Endothelial cell (in vitro differentiated cells): ENCODE measurements around the gene OTOGL. TPM values are rescaled to one million over a fixed set of nuclear protein-coding genes. Genes with fewer than 3 reads are reported as not detected.

Experiments used
- DNase-seq: peaks from one replicate; pipeline ENCODE4 v3.0.0; 2021; ENCODE audit warnings: low spot score
- H3K27ac Mint-ChIP-seq: one replicate; pipeline ENCODE4 v1.8.0; 2021; ENCODE audit warnings: mixed read lengths, inconsistent platforms; ENCODE audit not compliant: unreplicated experiment
- H3K27me3 Mint-ChIP-seq: one replicate; pipeline ENCODE4 v1.8.0; 2021; ENCODE audit warnings: mild to moderate bottlenecking, moderate library complexity, mixed read lengths, inconsistent platforms; ENCODE audit not compliant: unreplicated experiment
- H3K36me3 Mint-ChIP-seq: one replicate; pipeline ENCODE4 v1.8.0; 2021; ENCODE audit warnings: mild to moderate bottlenecking, low read depth, mixed read lengths, inconsistent platforms; ENCODE audit not compliant: unreplicated experiment
- H3K4me1 Mint-ChIP-seq: one replicate; pipeline ENCODE4 v1.8.0; 2021; ENCODE audit warnings: mild to moderate bottlenecking, mixed read lengths, inconsistent platforms; ENCODE audit not compliant: unreplicated experiment
- H3K4me3 Mint-ChIP-seq: one replicate; pipeline ENCODE4 v1.8.0; 2021; ENCODE audit warnings: mild to moderate bottlenecking, mixed read lengths, inconsistent platforms; ENCODE audit not compliant: unreplicated experiment
- H3K9me3 Mint-ChIP-seq: one replicate; pipeline ENCODE4 v1.8.0; 2021; ENCODE audit warnings: mixed read lengths, inconsistent platforms; ENCODE audit not compliant: unreplicated experiment
- CTCF ChIP-seq: fragments of 200-600 bp; sonication (generic); IDR thresholded peaks from one replicate; pipeline ENCODE4 v1.5.0; 2021; ENCODE audit warnings: antibody characterized with exemption; ENCODE audit not compliant: unreplicated experiment
- total RNA-seq: library from RNA; stranded (reverse); fragmentation: NEBNext Ultra II Directional; extraction: Animal tissue kit (Norgen Biotek cat#: 25700); gene quantifications from one replicate; pipeline ENCODE4 v1.2.1, GENCODE V29; 2021; ENCODE audit not compliant: unreplicated experiment

The OTOGL gene
- total RNA-seq, 1 donor from 2014 or later: 0.31 TPM

GRCh38 chr12:80178846-80179245, 79.5 kb downstream of the OTOGL start:
- H3K27ac Mint-ChIP-seq: no peak overlapping the region
- no peak for TF ChIP-seq CTCF
- no peaks in the 10 kb centered on the region for H3K27me3 Mint-ChIP-seq
- no peaks in the 10 kb centered on the region for H3K9me3 Mint-ChIP-seq
- no peaks in the 10 kb centered on the region for H3K36me3 Mint-ChIP-seq
- H3K4me3 Mint-ChIP-seq: no peak overlapping the region
- no peak for DNase-seq
- H3K4me1 Mint-ChIP-seq: peaks cover 4% of the 10 kb centered on the region

- TF ChIP-seq CTCF: no peak
- no peaks in the 10 kb centered on the region for H3K36me3 Mint-ChIP-seq
- DNase-seq: no peak
Measured at GRCh38 chr12:80183939-80184338, 84.6 kb downstream of the OTOGL start.

GRCh38 chr12:80184926-80185325, 85.6 kb downstream of the OTOGL start:
- no peak for TF ChIP-seq CTCF

More at GRCh38 chr12:80183939-80184338, 84.6 kb downstream of the OTOGL start:
- no peaks in the 10 kb centered on the region for H3K27me3 Mint-ChIP-seq
- no peak overlapping the region for H3K27ac Mint-ChIP-seq
- no peak overlapping the region for H3K4me3 Mint-ChIP-seq
- no peaks in the 10 kb centered on the region for H3K9me3 Mint-ChIP-seq
- H3K4me1 Mint-ChIP-seq: peaks cover 1% of the 10 kb centered on the region

GRCh38 chr12:80186727-80187217, 87.4 kb downstream of the OTOGL start:
- Mint-ChIP-seq H3K4me1 (no peaks in the 10 kb centered on the region), H3K27ac (no peak overlapping the region), H3K27me3 (no peaks in the 10 kb centered on the region), H3K9me3 (no peaks in the 10 kb centered on the region), H3K36me3 (no peaks in the 10 kb centered on the region), H3K4me3 (no peak overlapping the region)
- DNase-seq: peak; percentile 59
- TF ChIP-seq CTCF: peak; percentile 60

More at GRCh38 chr12:80184926-80185325, 85.6 kb downstream of the OTOGL start:
- Mint-ChIP-seq H3K9me3 (no peaks in the 10 kb centered on the region), H3K27me3 (no peaks in the 10 kb centered on the region), H3K27ac (no peak overlapping the region), H3K36me3 (no peaks in the 10 kb centered on the region), H3K4me3 (no peak overlapping the region), H3K4me1 (no peaks in the 10 kb centered on the region)
- no peak for DNase-seq

- no peak overlapping the region for H3K4me3 Mint-ChIP-seq
- TF ChIP-seq CTCF: no peak
- no peaks in the 10 kb centered on the region for H3K27me3 Mint-ChIP-seq
- no peaks in the 10 kb centered on the region for H3K4me1 Mint-ChIP-seq
- DNase-seq: no peak
- H3K36me3 Mint-ChIP-seq: no peaks in the 10 kb centered on the region
- no peaks in the 10 kb centered on the region for H3K9me3 Mint-ChIP-seq
- peak overlapping the region; percentile 76 for H3K27ac Mint-ChIP-seq
Measured at GRCh38 chr12:80187660-80188090, 88.3 kb downstream of the OTOGL start.
